Right lobe of liver (tissue), 6 donors: Measurements from ENCODE around the gene PDE6D. TPM values are rescaled to one million over a fixed set of nuclear protein-coding genes. Genes with fewer than 3 reads are reported as not detected.

Source experiments
- ATAC-seq, 4 donors: fragments of 200-7000 bp; cut with Tn5 transposase; one replicate each; pipeline ENCODE4 v1.9.1; 2020; ENCODE audit warnings: mild to moderate bottlenecking in 4 of 4, moderate library complexity in 4 of 4
- DNase-seq, 3 donors: peaks; one replicate each; pipeline ENCODE4 v3.0.0-alpha.2; 2020
- H3K27ac ChIP-seq, 3 donors: fragments of 200-600 bp; one replicate each; pipeline ENCODE4 v1.8.0; 2022
- H3K27me3 ChIP-seq, 2 donors: fragments of 200-600 bp; one replicate each; pipeline ENCODE4 v1.8.0; 2022
- H3K36me3 ChIP-seq, 4 donors: fragments of 200-600 bp; sonication (generic) in 1 of 4; one replicate each; pipeline versions ENCODE4 v1.5.1 to v1.8.0; 2017 to 2022; ENCODE audit warnings: control low read depth in 1 of 4
- H3K4me1 ChIP-seq, 4 donors: fragments of 200-600 bp; sonication (generic) in 1 of 4; one replicate each; pipeline versions ENCODE4 v1.5.1 to v1.8.0; 2017 to 2022; ENCODE audit warnings: control low read depth in 1 of 4
- H3K4me3 ChIP-seq, 3 donors: fragments of 200-600 bp; one replicate each; pipeline ENCODE4 v1.8.0; 2022
- H3K9me3 ChIP-seq, 4 donors: fragments of 200-600 bp; sonication (generic) in 1 of 4; one replicate each; pipeline versions ENCODE4 v1.5.1 to v1.8.0; 2017 to 2022; ENCODE audit warnings: control low read depth in 1 of 4
- POLR2A ChIP-seq: fragments of 450-650 bp; IDR thresholded peaks from one replicate; pipeline ENCODE4 v1.6.1; 2017; ENCODE audit warnings: antibody characterized with exemption, mild to moderate bottlenecking
- WGBS: methylation state at CpG from one replicate; pipeline ENCODE4 v1.1.6; 2018; ENCODE audit warnings: low coverage, low lambda C conversion rate; ENCODE audit not compliant: insufficient coverage; ENCODE audit errors: missing lambda C conversion rate; 5-methylcytosine and 5-hydroxymethylcytosine counted together
- intact Hi-C, 2 donors: fragments of 100-400 bp; cut with DNase I; formaldehyde crosslinking; loops; one replicate each; pipeline versions ENCODE4 v1.11.2 to v1.14.1; 2022
- total RNA-seq, 6 experiments: library from RNA; depleted of rRNA in 2 of 6; stranded (reverse); fragments of >200 nt in 2 of 6; fragmentation: NEBNext Ultra II Directional in 3 of 6; extraction: Animal tissue kit (Norgen Biotek cat#: 25700) in 3 of 6; gene quantifications; one replicate each; pipeline versions ENCODE4 v1.1.0 to v1.2.4, GENCODE V29; 2016 to 2023
- TF ChIP-seq, protein P1 (sequence below), 4 donors: fragments of 200-600 bp in 3 of 4; fragments of 450-650 bp in 1 of 4; IDR thresholded peaks; one replicate each; pipeline versions ENCODE4 v1.5.1 to v1.8.0; 2016 to 2022; ENCODE audit warnings: antibody characterized with exemption in 4 of 4, mild to moderate bottlenecking in 2 of 4
- donor health status: DM: no; HTN: yes; CAD: no.
- donor health status: DM: no; HTN: no; CAD: no.
- donor health status: DM: no; HTN: no; CAD: no.
- donor health status: DM: no; HTN: yes; CAD: no.
- donor health status: DM: no; HTN: yes; CAD: no.

Gene PDE6D
- total RNA-seq, 6 experiments from 2014 or later = 7.1 to 10.4 (median 8.3) TPM

DNA sequence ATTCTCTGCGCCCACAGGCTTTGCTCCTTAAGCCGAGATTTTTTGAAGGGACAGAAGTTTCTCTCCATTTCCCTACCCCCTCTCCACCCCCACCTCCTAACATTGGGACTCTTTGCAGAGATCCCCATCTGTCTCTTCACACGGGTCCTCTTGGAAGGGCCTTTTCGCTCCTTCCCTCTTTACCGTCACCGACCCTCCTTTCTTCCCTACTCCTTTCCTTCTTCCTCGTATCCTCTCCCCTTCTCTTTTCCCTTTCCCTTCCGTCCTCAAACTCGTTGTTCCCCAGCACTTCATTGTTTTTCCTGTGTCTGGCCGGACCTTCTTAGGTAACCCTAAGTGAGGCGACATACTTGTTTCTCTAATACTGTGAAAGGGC is 5.8 kb upstream of the PDE6D start:
- intact Hi-C loops = loop anchor here in 1 of 2 donors (10.0 kb wide), 1 partner anchor 72 kb away; no protein-coding TSS in a partner anchor
- TF ChIP-seq, protein P1, sequence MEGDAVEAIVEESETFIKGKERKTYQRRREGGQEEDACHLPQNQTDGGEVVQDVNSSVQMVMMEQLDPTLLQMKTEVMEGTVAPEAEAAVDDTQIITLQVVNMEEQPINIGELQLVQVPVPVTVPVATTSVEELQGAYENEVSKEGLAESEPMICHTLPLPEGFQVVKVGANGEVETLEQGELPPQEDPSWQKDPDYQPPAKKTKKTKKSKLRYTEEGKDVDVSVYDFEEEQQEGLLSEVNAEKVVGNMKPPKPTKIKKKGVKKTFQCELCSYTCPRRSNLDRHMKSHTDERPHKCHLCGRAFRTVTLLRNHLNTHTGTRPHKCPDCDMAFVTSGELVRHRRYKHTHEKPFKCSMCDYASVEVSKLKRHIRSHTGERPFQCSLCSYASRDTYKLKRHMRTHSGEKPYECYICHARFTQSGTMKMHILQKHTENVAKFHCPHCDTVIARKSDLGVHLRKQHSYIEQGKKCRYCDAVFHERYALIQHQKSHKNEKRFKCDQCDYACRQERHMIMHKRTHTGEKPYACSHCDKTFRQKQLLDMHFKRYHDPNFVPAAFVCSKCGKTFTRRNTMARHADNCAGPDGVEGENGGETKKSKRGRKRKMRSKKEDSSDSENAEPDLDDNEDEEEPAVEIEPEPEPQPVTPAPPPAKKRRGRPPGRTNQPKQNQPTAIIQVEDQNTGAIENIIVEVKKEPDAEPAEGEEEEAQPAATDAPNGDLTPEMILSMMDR (IDR thresholded peaks at IDR 0.05) = no peak
- no peak for TF ChIP-seq POLR2A
- Histone ChIP-seq H3K9me3 (no peaks in the 10 kb centered on the region), H3K4me3 (peak overlapping the region; percentile 87 to 99 (median 99)), H3K27me3 (no peaks in the 10 kb centered on the region), H3K4me1 (peaks cover 0 to 28% (median 12%) of the 10 kb centered on the region in 4 donors), H3K27ac (peak overlapping the region in 1 of 3 donors; percentile 61), H3K36me3 (peaks cover 0 to 14% (median 2%) of the 10 kb centered on the region in 4 donors)
- ATAC-seq (no peak), DNase-seq (no peak)
- 8% methylated on average over 11 of the region's 11 CpGs for WGBS

DNA sequence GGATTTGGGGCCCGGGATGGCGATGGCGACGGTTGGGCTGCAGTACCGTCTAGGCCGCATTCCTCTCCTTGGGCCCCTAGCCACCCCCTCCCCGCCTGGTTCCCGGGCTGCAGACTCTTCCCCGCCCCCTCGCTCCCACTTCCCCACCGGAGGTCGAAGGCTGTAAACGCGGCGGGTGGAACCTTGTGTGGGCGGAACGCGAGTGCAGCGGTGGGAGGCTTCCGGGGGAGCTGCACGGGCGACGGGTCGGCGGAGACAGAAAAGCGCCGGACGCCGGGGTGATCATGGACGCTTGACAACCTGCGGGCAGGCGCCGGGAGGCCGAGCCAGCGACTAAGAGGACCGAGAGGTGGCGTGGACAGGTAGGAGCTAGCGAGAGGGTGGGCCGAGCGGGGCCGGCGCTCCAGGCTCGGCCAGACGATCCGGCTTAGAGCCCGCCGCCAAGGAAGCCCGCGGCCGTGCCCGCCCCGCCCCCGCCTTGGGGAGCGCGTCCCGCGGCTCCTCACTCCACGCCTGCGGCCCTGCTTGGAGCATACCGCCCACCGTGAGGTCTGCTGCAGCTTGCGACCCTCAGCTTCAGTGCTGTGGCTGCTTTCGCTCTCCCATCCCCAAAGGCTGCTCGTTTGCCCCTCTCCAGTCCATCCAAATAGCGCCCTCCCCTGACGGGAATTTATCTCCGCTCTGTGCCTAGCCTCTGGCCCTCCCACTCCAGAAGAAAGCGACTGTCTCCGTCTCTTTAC is 5.3 kb upstream of the PDE6D start, which contains the start of gene COPS7B:
COPS7B (plus strand) TSS at position 269 of the 740 bp plus-strand sequence. CDS start 2,126 bp downstream, outside the sequence.
- H3K9me3 ChIP-seq = no peaks in the 10 kb centered on the region
- 3% methylated on average over 14 of the region's 69 CpGs for WGBS
- H3K27ac ChIP-seq = peak within 1 kb of the TSS; percentile 33 to 61 (median 58)
- H3K27me3 ChIP-seq = no peaks in the 10 kb centered on the region
- intact Hi-C loops = loop anchor here in 1 of 2 donors (10.0 kb wide), 1 partner anchor 72 kb away; no protein-coding TSS in a partner anchor
- DNase-seq (peak; percentile 76 to 85 (median 85)), ATAC-seq (peak; percentile 61 to 79 (median 72))
- H3K36me3 ChIP-seq = peaks cover 0 to 14% (median 2%) of the 10 kb centered on the region in 4 donors
- peak; percentile 25 for TF ChIP-seq POLR2A
- TF ChIP-seq, protein P1 (IDR thresholded peaks at IDR 0.05) = peak in 3 of 4 donors; percentile 28 to 38 (median 37)
- H3K4me1 ChIP-seq = peaks cover 0 to 28% (median 12%) of the 10 kb centered on the region in 4 donors
- H3K4me3 ChIP-seq = peak within 1 kb of the TSS; percentile 87 to 99 (median 99)

DNA sequence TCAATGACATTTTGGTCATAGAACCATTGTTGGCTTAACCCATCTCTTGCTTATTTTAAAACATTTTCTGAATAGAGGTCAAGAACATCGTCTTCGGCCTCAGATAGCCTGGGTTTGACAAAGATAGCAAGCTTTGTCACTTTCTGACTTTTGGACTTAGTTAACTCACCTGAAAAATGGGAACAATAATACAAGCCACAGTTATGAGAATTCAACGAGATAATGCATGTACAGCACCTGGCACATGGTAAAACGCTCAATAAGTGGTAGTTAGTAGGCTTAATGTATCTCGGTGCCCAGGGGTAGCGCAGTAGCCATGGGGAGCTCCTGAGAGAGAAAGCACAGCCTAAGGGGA is 4.7 kb upstream of the PDE6D start:
- no peak for ATAC-seq
- H3K9me3 ChIP-seq = no peaks in the 10 kb centered on the region
- peak overlapping the region; percentile 87 to 99 (median 99) for H3K4me3 ChIP-seq
- no peak for DNase-seq
- TF ChIP-seq, protein P1 (IDR thresholded peaks at IDR 0.05) = no peak
- TF ChIP-seq POLR2A = no peak
- peaks cover 0 to 28% (median 12%) of the 10 kb centered on the region in 4 donors for H3K4me1 ChIP-seq
- H3K27me3 ChIP-seq = no peaks in the 10 kb centered on the region
- intact Hi-C loops = loop anchor here in 1 of 2 donors (10.0 kb wide), 1 partner anchor 71 kb away; no protein-coding TSS in a partner anchor
- H3K27ac ChIP-seq = peak overlapping the region; percentile 33 to 61 (median 58)
- WGBS = 26% methylated on average over 6 of the region's 6 CpGs
- peaks cover 0 to 14% (median 2%) of the 10 kb centered on the region in 4 donors for H3K36me3 ChIP-seq

DNA sequence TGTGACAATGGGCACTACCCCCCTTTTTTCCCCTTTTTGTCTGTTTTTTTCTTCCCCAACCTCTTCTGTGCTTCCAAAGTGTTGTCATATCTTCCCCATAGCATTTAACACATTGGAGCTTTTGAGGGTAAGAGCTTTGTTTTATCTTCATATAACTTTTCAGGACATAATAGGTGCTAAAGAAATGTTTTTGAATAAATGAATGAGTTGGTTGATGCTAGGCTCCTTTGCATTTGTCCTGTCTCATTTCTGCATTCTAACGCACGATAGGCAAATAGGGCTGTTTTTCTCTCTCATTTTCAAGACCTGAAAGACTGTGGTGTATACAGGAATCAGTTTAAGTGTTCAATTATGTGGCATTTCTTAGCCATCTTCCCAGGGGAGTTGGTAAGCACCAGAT is 4.3 kb upstream of the PDE6D start:
- Histone ChIP-seq H3K9me3 (no peaks in the 10 kb centered on the region), H3K27me3 (no peaks in the 10 kb centered on the region), H3K36me3 (peaks cover 0 to 14% (median 2%) of the 10 kb centered on the region in 4 donors), H3K4me3 (no peak overlapping the region), H3K4me1 (peaks cover 0 to 28% (median 12%) of the 10 kb centered on the region in 4 donors), H3K27ac (no peak overlapping the region)
- WGBS = 57% methylated on average over 2 of the region's 2 CpGs
- no peak for DNase-seq
- intact Hi-C loops = loop anchor here in 1 of 2 donors (10.0 kb wide), 1 partner anchor 71 kb away; no protein-coding TSS in a partner anchor
- ATAC-seq = no peak
- TF ChIP-seq, protein P1 (IDR thresholded peaks at IDR 0.05) = no peak
- no peak for TF ChIP-seq POLR2A
